Uterine smooth muscle cell (primary cell): Measurements from ENCODE around the gene KRT6B. TPM values are rescaled to one million over a fixed set of nuclear protein-coding genes. Genes with fewer than 3 reads are reported as not detected.

Source experiments
- total RNA-seq: library from RNA; depleted of rRNA; stranded (reverse); fragments of >200 nt; gene quantifications from 2 replicates; pipeline ENCODE4 v1.2.3, GENCODE V29; 2014

KRT6B gene
- total RNA-seq = under 0.01 TPM in 1 of 2 replicates, not detected in the other

DNA sequence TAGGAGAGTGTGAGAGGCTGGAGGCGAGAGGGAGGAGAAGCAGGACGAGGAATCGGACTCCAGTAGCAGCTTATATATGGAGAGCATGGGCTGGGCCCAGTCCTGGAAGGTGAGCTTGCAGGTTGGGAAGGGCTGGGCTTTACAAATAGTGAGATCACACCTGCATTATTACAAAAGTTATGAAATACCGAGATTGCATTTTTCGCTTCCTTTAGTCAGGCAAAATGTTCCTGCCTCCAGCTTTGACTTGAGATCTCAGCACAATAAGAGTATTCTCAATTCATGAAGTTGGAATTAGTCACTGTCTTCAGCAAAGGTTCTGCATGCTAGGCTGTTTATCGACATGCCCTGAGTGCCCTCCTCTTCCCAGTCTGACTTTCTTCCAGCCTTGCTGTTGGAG is at the start of gene KRT6B:
Gene KRT6B, minus strand, starts transcription at position 46 of the 400 bp plus-strand sequence. CDS start 68 bp downstream, outside the sequence.

GRCh38 chr12:52493172-52493571 is 41.2 kb upstream of the KRT6B start, which contains the start of gene KRT6A:
TSS of gene KRT6A (minus strand) at chr12:52493257. CDS start at chr12:52493188, 69 bp downstream.

DNA sequence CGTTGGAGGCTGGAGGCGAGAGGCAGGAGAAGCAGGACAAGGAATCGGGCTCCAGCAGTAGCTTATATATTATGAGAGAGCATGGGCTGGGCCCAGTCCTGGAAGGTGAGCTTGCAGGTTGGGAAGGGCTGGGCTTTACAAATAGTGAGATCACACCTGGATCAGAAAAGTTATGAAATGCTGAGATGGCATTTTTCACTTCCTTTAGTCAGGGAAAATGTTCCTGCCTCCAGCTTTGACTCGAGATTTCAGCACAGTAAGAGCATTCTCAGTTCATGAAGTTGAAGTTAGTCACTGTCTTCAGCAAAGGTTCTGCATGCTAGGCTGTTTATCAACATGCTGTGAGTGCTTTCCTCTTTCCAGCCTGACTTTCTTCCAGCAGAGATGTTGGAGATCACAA is 21.8 kb upstream of the KRT6B start, which contains the start of gene KRT6C:
Gene KRT6C, minus strand, starts transcription at position 38 of the 400 bp plus-strand sequence. CDS start 68 bp downstream, outside the sequence.

DNA sequence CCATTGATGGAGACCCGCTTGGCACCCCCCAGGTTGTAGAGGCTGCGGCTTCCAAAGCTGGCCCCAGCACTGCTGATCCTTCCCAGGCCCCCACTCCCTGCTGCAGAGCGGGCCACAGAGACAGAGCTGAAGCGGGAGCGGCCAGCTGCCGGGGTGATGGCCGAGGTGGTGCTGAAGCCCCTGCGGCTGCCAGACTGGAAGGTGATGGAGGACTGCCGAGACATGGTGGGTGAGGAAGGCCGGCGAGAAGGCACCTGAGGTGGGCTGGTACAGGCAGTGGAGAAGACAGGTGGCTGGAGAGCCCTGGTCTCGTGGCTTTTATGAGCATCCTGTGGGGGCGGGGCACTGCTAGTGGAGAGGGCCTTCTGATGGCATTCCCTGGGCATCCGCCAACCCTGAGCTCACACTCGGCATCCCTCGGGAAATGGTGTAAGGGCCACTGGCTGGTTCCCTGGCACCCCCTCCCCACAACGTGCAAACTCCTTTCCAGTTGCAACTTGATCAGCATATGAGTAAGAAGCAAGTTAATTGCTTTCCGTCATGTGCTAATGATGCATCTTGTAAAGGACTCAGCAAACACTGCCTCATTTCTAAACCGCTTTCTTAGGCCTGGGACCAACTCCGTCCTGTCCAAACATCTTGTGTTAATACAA is 17.7 kb downstream of the KRT6B start, which contains the start of gene KRT75:
Gene KRT75, minus strand, starts transcription at position 291 of the 653 bp plus-strand sequence. Its CDS starts 67 bp downstream, at position 224.

DNA sequence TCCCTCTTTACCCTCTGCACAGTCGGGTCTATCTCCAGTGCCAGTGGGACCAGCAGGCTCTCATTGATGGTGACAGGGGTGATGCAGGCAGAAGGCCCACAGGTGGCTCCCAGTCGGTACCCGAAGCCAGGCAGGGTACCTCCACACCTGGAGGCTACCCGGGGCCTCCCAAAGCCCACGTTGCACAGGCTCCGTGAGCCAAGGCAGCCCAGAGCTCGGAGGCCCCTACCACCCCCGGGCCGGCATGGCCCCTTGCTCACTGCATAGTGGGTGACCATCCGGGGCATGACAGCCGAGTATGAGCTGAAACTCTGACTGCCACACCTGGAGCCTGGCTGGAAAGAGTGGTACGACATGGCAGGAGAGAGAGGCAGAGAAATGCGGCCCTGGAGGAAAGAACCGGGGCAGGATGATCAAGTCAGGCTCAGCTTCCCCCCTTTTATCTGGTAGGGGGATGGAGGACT is 46.0 kb downstream of the KRT6B start, which contains the start of gene KRT82:
Gene KRT82, minus strand, starts transcription at position 414 of the 464 bp plus-strand sequence. Its CDS starts 58 bp downstream, at position 356.

Other genes with a start within 250 kb of the KRT6B start
- gene KRT7, start 218.9 kb downstream of the KRT6B start, total RNA-seq = 0.66 and 2.2 TPM in 2 replicates
- gene KRT86, start 177.5 kb downstream of the KRT6B start, total RNA-seq = under 0.01 TPM in 1 of 2 replicates, not detected in the other
- gene KRT81, start 160.6 kb downstream of the KRT6B start, total RNA-seq = under 0.01 TPM in 1 of 2 replicates, not detected in the other
- not detected in 2 replicates for gene KRT83, start 130.7 kb downstream of the KRT6B start, total RNA-seq
- gene KRT85, start 84.7 kb downstream of the KRT6B start, total RNA-seq = not detected in 2 replicates
- gene KRT84, start 66.5 kb downstream of the KRT6B start, total RNA-seq = not detected in 2 replicates
- not detected in 2 replicates for gene KRT82, start 45.8 kb downstream of the KRT6B start, total RNA-seq
- gene KRT75, start 17.8 kb downstream of the KRT6B start, total RNA-seq = not detected in 2 replicates
- gene KRT6C, start 21.7 kb upstream of the KRT6B start, total RNA-seq = not detected in 2 replicates
- not detected in 2 replicates for gene KRT6A, start 41.1 kb upstream of the KRT6B start, total RNA-seq
- gene KRT5, start 68.2 kb upstream of the KRT6B start, total RNA-seq = 0.22 TPM in 1 of 2 replicates, not detected in the other
- gene KRT71, start 101.0 kb upstream of the KRT6B start, total RNA-seq = not detected in 2 replicates
- gene KRT74, start 121.7 kb upstream of the KRT6B start, total RNA-seq = not detected in 2 replicates
- not detected in 2 replicates for gene KRT72, start 149.3 kb upstream of the KRT6B start, total RNA-seq
- not detected in 2 replicates for gene KRT73, start 166.4 kb upstream of the KRT6B start, total RNA-seq
- gene KRT2, start 200.1 kb upstream of the KRT6B start, total RNA-seq = not detected in 2 replicates
- not detected in 2 replicates for gene KRT1, start 228.3 kb upstream of the KRT6B start, total RNA-seq